NCI-H526 (cell line): ENCODE results near the gene C14orf93.
"Not testable (repeated sequence)": the region's sequence is repeated elsewhere in the genome, so short reads cannot be mapped to it uniquely, and the experiment has no call there.

ENCODE experiments used
- DNase-seq, 2 experiments: peaks; one replicate each; lab custom pipeline; 2025; lab: John Stamatoyannopoulos, UW

C14orf93 gene

GRCh38 chr14:22973217-22974032 is 36.5 kb downstream of the C14orf93 start:
- peak; percentile 34 to 71 for DNase-seq

DNA sequence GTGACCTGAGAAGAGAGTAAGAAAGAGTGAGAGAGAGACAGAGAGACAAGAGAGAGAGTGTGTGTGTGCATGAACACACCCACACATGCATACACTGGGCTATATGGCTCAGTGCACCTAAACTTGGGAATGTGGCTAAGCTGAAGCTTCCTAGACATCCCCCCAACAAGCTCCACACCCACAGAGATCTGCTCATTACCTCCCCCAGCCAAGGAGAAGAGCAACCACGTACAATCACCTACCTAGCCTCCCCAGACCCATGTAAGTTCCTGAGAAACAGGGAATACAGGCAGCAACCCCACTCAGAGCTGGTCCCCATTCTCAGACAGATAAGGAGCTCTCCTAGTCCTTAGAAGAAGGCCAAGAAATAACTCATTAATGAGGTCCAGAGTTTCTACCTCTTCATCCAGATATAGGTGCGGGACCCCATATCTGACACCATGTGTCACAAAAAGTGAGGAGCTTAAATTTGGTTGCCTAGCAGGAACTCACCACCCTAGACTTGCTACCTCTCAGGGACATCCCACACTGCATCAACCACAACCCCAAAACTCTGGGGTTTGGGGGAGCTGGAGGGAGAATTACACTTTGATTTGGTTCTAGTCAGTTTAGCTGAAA is 37.5 kb downstream of the C14orf93 start:
- DNase-seq, result no peak

DNA sequence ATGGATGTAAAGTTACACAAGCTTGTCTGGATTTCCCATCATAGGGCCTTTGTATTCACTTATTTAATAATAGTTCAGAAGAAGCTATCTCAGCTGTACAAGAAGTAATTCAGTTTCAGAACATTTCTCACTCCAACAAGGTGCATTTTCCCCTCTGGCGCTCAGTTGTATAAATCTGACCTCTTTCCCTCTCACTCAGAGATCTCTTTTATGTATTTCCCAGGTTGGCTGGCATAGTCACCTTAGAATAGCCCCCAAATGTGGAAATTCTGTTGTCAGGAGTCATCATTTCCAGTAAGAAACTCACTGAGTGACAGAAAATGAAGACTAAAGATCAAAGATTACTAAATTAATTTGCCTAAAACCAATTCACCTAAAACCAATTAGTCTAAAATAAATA is 38.8 kb downstream of the C14orf93 start:
- no peak for DNase-seq

DNA sequence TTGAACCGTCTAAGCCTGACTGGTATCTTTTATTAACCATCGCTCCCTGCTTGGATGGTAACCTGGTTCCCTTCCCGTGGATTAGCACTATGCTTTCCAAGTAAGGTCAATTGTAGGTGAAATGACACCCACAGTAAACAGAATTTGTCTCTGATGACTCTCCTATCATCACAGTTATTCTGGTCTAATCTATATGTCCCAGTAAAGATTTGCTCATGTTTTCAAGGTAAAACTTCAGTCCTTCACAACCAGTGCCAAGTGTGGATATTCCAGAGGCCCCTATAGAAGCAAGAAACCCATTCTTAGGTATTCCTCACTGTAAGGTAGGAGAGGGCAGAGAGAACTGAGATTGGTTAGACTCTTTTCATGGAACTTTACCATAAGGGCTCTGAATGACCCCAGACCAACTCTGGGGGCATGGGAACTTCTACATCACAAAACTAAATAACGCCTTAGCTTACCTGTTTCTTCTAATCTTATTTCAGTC is 43.1 kb downstream of the C14orf93 start:
- DNase-seq, result no peak

DNA sequence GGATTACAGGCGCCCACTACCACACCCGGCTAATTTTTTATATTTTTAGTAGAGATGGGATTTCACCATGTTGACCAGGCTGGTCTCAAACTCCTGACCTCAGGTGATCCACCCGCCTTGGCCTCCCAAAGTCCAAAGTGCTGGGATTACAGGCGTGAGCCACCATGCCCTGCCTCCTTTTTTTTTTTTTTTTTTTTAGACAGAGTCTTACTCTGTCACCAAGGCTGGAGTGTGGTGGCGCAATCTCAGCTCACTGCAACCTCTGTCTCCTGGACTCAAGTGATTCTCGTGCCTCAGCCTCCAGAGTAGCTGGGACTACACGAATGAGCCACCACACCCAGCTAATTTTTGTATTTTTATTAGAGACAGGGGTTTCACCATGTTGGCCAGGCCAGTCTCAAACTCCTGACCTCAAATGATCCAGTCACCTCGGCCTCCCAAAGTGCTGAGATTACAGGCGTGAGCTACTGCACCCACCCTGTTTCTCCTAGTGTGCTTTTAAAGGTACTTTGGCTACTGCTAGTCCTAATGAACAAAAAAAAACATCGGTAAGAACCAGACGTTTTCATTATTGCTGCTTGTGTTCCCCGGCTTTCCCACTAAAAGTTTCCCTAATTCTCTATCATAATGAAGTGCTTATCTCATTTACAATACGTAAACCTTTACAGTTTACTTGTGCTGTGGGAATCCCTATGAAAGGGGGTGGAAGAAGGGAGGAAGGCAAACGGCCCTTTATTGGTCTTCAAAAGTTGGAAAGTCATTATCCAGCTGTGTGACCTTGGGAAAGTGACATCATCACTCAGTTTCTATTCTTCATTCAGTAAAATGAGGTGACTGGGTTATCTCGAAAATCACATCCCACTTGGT is 43.8 kb downstream of the C14orf93 start:
- DNase-seq, result not testable (repeated sequence)

DNA sequence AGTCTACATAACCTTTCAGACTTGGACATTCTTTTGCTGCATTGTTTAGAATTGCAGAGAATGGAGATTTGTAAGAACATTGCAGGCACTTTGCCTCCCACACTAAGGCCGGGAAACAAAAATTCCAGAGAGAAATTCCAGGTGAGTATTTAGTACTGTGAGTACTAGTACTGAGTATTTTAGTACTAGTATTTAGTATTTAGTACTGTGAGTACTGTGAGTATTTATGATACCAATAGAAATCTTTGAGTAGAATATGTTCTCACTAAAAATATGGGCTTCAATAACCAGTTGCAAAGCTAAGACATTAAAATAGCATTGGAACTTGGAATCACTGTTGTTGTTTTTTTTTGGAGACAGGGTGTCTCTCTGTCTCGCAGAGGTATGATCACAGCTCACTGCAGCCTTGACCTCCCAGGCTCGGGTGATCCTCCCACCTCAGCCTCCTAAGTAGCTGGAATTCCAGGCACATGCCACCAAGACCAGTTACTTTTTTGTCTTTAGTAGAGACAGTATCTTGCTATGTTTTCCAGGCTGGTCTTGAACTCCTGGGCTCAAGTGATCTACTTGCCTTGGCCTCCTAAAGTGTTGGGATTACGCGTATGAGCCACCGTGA is 47.8 kb downstream of the C14orf93 start:
- no peak for DNase-seq

- DNase-seq, result no peak
Measured at GRCh38 chr14:22955702-22956569, 54.0 kb downstream of the C14orf93 start.

DNA sequence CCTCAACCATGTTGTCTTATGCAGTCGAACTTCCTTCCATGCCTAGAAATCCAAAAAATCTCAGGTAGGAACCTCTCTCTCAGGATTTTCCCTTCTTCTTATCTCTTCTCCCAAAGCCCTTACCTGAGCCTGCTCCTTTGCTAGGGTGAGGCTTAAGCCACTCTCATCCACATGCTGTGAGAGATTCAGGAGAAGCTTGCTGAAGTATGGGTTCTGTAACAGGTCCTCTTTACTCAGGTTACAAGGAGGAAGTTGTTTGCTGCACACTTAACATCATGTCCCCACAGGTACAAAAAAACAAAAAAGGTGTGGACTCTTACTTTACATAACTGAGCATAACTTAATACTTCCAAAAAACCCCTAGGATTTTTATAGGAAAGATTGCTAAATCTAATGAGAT is 57.5 kb downstream of the C14orf93 start:
- DNase-seq, result no peak

GRCh38 chr14:22951795-22952194 is 58.1 kb downstream of the C14orf93 start:
- DNase-seq, result not testable (repeated sequence)

DNA sequence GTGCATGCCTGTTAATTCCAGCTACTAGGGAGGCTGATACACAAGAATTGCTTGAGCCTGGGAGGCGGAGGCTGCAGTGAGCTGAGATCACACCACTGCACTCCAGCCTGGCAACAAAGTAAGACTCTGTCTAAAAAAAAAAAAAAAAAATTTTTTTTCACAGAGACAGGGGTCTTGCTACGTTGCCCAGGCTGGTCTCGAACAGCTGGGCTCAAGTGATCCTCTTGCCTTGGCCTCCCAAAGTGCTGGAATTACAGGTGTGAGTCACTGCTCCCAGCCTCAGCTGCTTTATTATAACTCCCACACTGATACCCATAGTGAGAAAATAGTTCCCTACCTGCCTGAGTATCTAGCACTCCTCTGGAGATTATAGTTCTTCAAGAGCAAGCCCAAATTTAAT is 64.3 kb downstream of the C14orf93 start:
- no peak for DNase-seq

- DNase-seq, result no peak
Measured at GRCh38 chr14:22939684-22940083, 70.3 kb downstream of the C14orf93 start.
